Left lung (tissue), 10 donors: ENCODE data around the gene SLC6A15. TPM values are rescaled to one million over a fixed set of nuclear protein-coding genes. Genes with fewer than 3 reads are reported as not detected.

Experiments
- ATAC-seq: fragments of 200-7000 bp; cut with Tn5 transposase; one replicate; pipeline ENCODE4 v1.9.1; 2020; ENCODE audit warnings: moderate library complexity
- DNase-seq, 4 donors: peaks; one replicate each; pipeline ENCODE4 v3.0.0-alpha.2; 2013 to 2020
- H3K27ac ChIP-seq, 2 donors: fragments of 200-600 bp; sonication (generic) in 1 of 2; one replicate each; pipeline versions ENCODE4 v1.5.0 to v1.8.0; 2020 to 2021
- H3K27me3 ChIP-seq, 2 donors: fragments of 200-600 bp; sonication (generic) in 1 of 2; one replicate each; pipeline versions ENCODE4 v1.5.0 to v1.8.0; 2020 to 2021
- H3K36me3 ChIP-seq, 2 donors: fragments of 200-600 bp; sonication (generic) in 1 of 2; one replicate each; pipeline versions ENCODE4 v1.5.0 to v1.8.0; 2020 to 2021
- H3K4me1 ChIP-seq, 2 donors: fragments of 200-600 bp; one replicate each; pipeline ENCODE4 v1.8.0; 2021
- H3K4me3 ChIP-seq, 2 donors: fragments of 200-600 bp; sonication (generic) in 1 of 2; one replicate each; pipeline versions ENCODE4 v1.5.0 to v1.8.0; 2020 to 2021; ENCODE audit warnings: mild to moderate bottlenecking in 1 of 2
- H3K9me3 ChIP-seq, 2 donors: fragments of 200-600 bp; sonication (generic) in 1 of 2; one replicate each; pipeline versions ENCODE4 v1.5.0 to v1.8.0; 2020 to 2021
- CTCF ChIP-seq, 2 donors: fragments of 200-600 bp; sonication (generic) in 1 of 2; IDR thresholded peaks; one replicate each; pipeline versions ENCODE4 v1.5.0 to v1.8.0; 2021; ENCODE audit warnings: antibody characterized with exemption in 2 of 2
- intact Hi-C, 2 donors: fragments of 100-400 bp; cut with DNase I; formaldehyde crosslinking; loops; one replicate each; pipeline versions ENCODE4 v1.11.2 to v1.14.2; 2022
- polyA plus RNA-seq, 6 donors: library from polyadenylated mRNA; unstranded; fragments of 120-200 nt; gene quantifications; one replicate each; pipeline ENCODE4 v1.2.1, GENCODE V29; 2013; ENCODE audit not compliant: insufficient read length in 6 of 6
- total RNA-seq, 2 donors: library from RNA; stranded (reverse); fragmentation: NEBNext Ultra II Directional; extraction: Animal tissue kit (Norgen Biotek cat#: 25700); gene quantifications; one replicate each; pipeline ENCODE4 v1.2.1, GENCODE V29; 2021
- donor health status: DM: no; HTN: yes; CAD: no.
- donor health status: DM: no; HTN: no; CAD: no.

Gene SLC6A15
- total and polyA plus RNA-seq, 8 donors = 0.21 to 0.70 (median 0.41) TPM; not detected in 1

- intact Hi-C loops = no loop called here
- TF ChIP-seq CTCF (IDR thresholded peaks at IDR 0.05) = no peak
- ATAC-seq (no peak), DNase-seq (no peak)
- Histone ChIP-seq H3K27me3 (no peaks in the 10 kb centered on the region), H3K36me3 (no peaks in the 10 kb centered on the region), H3K4me3 (no peak overlapping the region), H3K9me3 (no peaks in the 10 kb centered on the region), H3K27ac (no peak overlapping the region), H3K4me1 (no peaks in the 10 kb centered on the region)
Observed at GRCh38 chr12:84811291-84811690, 101.3 kb downstream of the SLC6A15 start.

- Histone ChIP-seq H3K9me3 (no peaks in the 10 kb centered on the region), H3K27ac (no peak overlapping the region), H3K4me1 (no peaks in the 10 kb centered on the region), H3K36me3 (no peaks in the 10 kb centered on the region), H3K4me3 (no peak overlapping the region), H3K27me3 (no peaks in the 10 kb centered on the region)
- ATAC-seq (no peak), DNase-seq (no peak)
- TF ChIP-seq CTCF (IDR thresholded peaks at IDR 0.05) = no peak
- intact Hi-C loops = no loop called here
Observed at GRCh38 chr12:84810611-84811010, 102.0 kb downstream of the SLC6A15 start.

Other genes with a start within 250 kb of the SLC6A15 start
- 1 to 10 TPM in 1 of 2 donors, not detected in 1; 5.4 TPM for gene TSPAN19, start 123.5 kb upstream of the SLC6A15 start, total RNA-seq
- 1 to 10 TPM in 4 of 6 donors, under 1 TPM in 2; 0.43 to 2.3 (median 1.4) TPM for gene TSPAN19, start 123.5 kb upstream of the SLC6A15 start, polyA plus RNA-seq
- gene LRRIQ1, start 123.6 kb upstream of the SLC6A15 start, total RNA-seq = 1 to 10 TPM; 1.6 to 4.6 TPM
- 10 to 100 TPM in 3 of 6 donors, 1 to 10 TPM in 3; 5.5 to 12.1 (median 10.2) TPM for gene LRRIQ1, start 123.6 kb upstream of the SLC6A15 start, polyA plus RNA-seq